ENCODE data around the gene MYEOV.

- TF ChIP-seq, protein P1, sequence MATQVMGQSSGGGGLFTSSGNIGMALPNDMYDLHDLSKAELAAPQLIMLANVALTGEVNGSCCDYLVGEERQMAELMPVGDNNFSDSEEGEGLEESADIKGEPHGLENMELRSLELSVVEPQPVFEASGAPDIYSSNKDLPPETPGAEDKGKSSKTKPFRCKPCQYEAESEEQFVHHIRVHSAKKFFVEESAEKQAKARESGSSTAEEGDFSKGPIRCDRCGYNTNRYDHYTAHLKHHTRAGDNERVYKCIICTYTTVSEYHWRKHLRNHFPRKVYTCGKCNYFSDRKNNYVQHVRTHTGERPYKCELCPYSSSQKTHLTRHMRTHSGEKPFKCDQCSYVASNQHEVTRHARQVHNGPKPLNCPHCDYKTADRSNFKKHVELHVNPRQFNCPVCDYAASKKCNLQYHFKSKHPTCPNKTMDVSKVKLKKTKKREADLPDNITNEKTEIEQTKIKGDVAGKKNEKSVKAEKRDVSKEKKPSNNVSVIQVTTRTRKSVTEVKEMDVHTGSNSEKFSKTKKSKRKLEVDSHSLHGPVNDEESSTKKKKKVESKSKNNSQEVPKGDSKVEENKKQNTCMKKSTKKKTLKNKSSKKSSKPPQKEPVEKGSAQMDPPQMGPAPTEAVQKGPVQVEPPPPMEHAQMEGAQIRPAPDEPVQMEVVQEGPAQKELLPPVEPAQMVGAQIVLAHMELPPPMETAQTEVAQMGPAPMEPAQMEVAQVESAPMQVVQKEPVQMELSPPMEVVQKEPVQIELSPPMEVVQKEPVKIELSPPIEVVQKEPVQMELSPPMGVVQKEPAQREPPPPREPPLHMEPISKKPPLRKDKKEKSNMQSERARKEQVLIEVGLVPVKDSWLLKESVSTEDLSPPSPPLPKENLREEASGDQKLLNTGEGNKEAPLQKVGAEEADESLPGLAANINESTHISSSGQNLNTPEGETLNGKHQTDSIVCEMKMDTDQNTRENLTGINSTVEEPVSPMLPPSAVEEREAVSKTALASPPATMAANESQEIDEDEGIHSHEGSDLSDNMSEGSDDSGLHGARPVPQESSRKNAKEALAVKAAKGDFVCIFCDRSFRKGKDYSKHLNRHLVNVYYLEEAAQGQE (IDR thresholded peaks at IDR 0.05; ENCODE audit: unreplicated experiment), result no peak
- TF ChIP-seq, protein P2, sequence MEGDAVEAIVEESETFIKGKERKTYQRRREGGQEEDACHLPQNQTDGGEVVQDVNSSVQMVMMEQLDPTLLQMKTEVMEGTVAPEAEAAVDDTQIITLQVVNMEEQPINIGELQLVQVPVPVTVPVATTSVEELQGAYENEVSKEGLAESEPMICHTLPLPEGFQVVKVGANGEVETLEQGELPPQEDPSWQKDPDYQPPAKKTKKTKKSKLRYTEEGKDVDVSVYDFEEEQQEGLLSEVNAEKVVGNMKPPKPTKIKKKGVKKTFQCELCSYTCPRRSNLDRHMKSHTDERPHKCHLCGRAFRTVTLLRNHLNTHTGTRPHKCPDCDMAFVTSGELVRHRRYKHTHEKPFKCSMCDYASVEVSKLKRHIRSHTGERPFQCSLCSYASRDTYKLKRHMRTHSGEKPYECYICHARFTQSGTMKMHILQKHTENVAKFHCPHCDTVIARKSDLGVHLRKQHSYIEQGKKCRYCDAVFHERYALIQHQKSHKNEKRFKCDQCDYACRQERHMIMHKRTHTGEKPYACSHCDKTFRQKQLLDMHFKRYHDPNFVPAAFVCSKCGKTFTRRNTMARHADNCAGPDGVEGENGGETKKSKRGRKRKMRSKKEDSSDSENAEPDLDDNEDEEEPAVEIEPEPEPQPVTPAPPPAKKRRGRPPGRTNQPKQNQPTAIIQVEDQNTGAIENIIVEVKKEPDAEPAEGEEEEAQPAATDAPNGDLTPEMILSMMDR (conservative IDR thresholded peaks at IDR 0.05; ENCODE audit: low read depth in 2 of 2), result no peak
- TF ChIP-seq EZH2phosphoT487 (IDR thresholded peaks at IDR 0.05; ENCODE audit: unreplicated experiment), result no peak
- TF ChIP-seq JUNB (IDR thresholded peaks at IDR 0.05; ENCODE audit: unreplicated experiment), result no peak
- no peak for TF ChIP-seq EZH2 (IDR thresholded peaks at IDR 0.05; ENCODE audit: low read depth, unreplicated experiment)
- TF ChIP-seq, protein P3, sequence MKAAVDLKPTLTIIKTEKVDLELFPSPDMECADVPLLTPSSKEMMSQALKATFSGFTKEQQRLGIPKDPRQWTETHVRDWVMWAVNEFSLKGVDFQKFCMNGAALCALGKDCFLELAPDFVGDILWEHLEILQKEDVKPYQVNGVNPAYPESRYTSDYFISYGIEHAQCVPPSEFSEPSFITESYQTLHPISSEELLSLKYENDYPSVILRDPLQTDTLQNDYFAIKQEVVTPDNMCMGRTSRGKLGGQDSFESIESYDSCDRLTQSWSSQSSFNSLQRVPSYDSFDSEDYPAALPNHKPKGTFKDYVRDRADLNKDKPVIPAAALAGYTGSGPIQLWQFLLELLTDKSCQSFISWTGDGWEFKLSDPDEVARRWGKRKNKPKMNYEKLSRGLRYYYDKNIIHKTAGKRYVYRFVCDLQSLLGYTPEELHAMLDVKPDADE (IDR thresholded peaks at IDR 0.05), result no peak
Measured at GRCh38 chr11:69280994-69281393, 13.0 kb upstream of the MYEOV start.
